HepG2 (cell line): ENCODE results near the gene MSL3B.

Source experiments
- ATAC-seq: fragments of 200-7000 bp; cut with Tn5 transposase; 3 replicates; pipeline ENCODE4 v1.9.1; 2020; ENCODE audit warnings: mild to moderate bottlenecking, moderate library complexity
- BruUV-seq: library from RNA; stranded (reverse); fragments of 400-500 nt; replicated peaks from 2 replicates; lab custom pipeline; 2021; lab: Mats Ljungman, UMichigan
- CTCF ChIA-PET: fragments of 300-600 bp; formaldehyde crosslinking; extraction: SDS; loops from one replicate; lab custom pipeline; 2021; ENCODE audit warnings: low total read pairs, inconsistent platforms, low intra/inter-chr PET ratio; lab: Yijun Ruan, JAX
- POLR2A ChIA-PET: fragments of 350-600 bp; sonication (Branson Sonifier 250); formaldehyde crosslinking; loops from one replicate; lab custom pipeline; 2020; ENCODE audit warnings: antibody characterized with exemption, inconsistent platforms; lab: Yijun Ruan, JAX
- DNase-seq: peaks from one replicate; pipeline ENCODE4 v3.0.0-alpha.2; 2015; ENCODE audit warnings: low spot score
- FAIRE-seq: peaks from 3 replicates; lab custom pipeline; 2011; peaks lifted over from hg19 to GRCh38; lab: Jason Lieb, UNC
- H2AFZ ChIP-seq: one replicate; pipeline ENCODE4 v1.6.1; 2011; ENCODE audit warnings: low read length, inconsistent platforms
- H3K27ac ChIP-seq: fragments of 300-600 bp; 3 replicates; pipeline ENCODE4 v1.8.0; 2011; ENCODE audit warnings: mixed run types, mild to moderate bottlenecking, mixed read lengths, low read length, inconsistent platforms; ENCODE audit not compliant: insufficient read depth; ENCODE audit errors: extremely low read length
- H3K27me3 ChIP-seq, 2 experiments: fragments of 200-600 bp in 1 of 2; 2 replicates in 1 of 2; 3 replicates in 1 of 2; pipeline versions ENCODE4 v1.6.0 to v1.8.0; 2011; ENCODE audit warnings: low read length in 2 of 2, mild to moderate bottlenecking in 2 of 2, moderate library complexity in 2 of 2, inconsistent platforms in 1 of 2; ENCODE audit not compliant: insufficient read depth in 2 of 2, control insufficient read depth in 1 of 2
- H3K36me3 ChIP-seq, 2 experiments: fragments of 200-600 bp in 1 of 2; replicated peaks in 1 of 2; 2 replicates in 1 of 2; 3 replicates in 1 of 2; pipeline versions ENCODE4 v1.5.1 to v1.8.0; 2011; ENCODE audit warnings: low read length in 2 of 2, inconsistent platforms in 1 of 2; ENCODE audit not compliant: insufficient read depth in 2 of 2, control insufficient read depth in 1 of 2
- H3K4me1 ChIP-seq: 2 replicates; pipeline ENCODE4 v1.5.1; 2012; ENCODE audit warnings: low read length, inconsistent platforms; ENCODE audit not compliant: insufficient read depth
- H3K4me2 ChIP-seq: 2 replicates; pipeline ENCODE4 v1.6.0; 2011; ENCODE audit warnings: low read depth, low read length, inconsistent platforms
- H3K4me3 ChIP-seq, 3 experiments: fragments of 200-600 bp in 1 of 3; sonication (generic), shearing (Covaris generic) in 1 of 3; replicated peaks in 1 of 3; 2 replicates each; pipeline ENCODE4 v1.5.1; 2011 to 2016; ENCODE audit warnings: low read length in 3 of 3, inconsistent platforms in 2 of 3, low read depth in 2 of 3, mild to moderate bottlenecking in 2 of 3, control low read depth in 1 of 3, mixed read lengths in 1 of 3; ENCODE audit not compliant: insufficient read depth in 1 of 3
- H3K79me2 ChIP-seq: one replicate; pipeline ENCODE4 v1.6.1; 2011; ENCODE audit warnings: low read length, inconsistent platforms; ENCODE audit not compliant: insufficient read depth
- H3K9ac ChIP-seq: 2 replicates; pipeline ENCODE4 v1.6.0; 2011; ENCODE audit warnings: mild to moderate bottlenecking, low read depth, low read length, inconsistent platforms; ENCODE audit not compliant: insufficient read depth
- H3K9me3 ChIP-seq: 2 replicates; pipeline ENCODE4 v1.5.1; 2012; ENCODE audit warnings: mild to moderate bottlenecking, low read length
- H4K20me1 ChIP-seq: 2 replicates; pipeline ENCODE4 v1.6.0; 2011; ENCODE audit warnings: inconsistent platforms, mild to moderate bottlenecking, low read length, moderate library complexity; ENCODE audit not compliant: insufficient read depth
- AKAP8 ChIP-seq: sonication (generic); formaldehyde crosslinking; IDR thresholded peaks from 2 replicates; pipeline ENCODE4 v1.5.1; 2020; ENCODE audit warnings: mild to moderate bottlenecking, missing genetic modification reagents
- GPN1 ChIP-seq: sonication (generic); formaldehyde crosslinking; IDR thresholded peaks from 2 replicates; pipeline ENCODE4 v1.5.1; 2020; ENCODE audit warnings: missing genetic modification reagents, borderline replicate concordance
- HNRNPLL ChIP-seq: fragments of 200-400 bp; formaldehyde crosslinking; IDR thresholded peaks from 2 replicates; pipeline ENCODE4 v1.6.1; 2017; ENCODE audit warnings: mild to moderate bottlenecking, low read depth, low read length; ENCODE audit not compliant: poor library complexity, severe bottlenecking
- NCOA2 ChIP-seq: sonication (generic); formaldehyde crosslinking; IDR thresholded peaks from 2 replicates; pipeline ENCODE4 v1.8.0; 2022; ENCODE audit warnings: inconsistent platforms
- RBFOX2 ChIP-seq: fragments of 200-400 bp; formaldehyde crosslinking; IDR thresholded peaks from 2 replicates; pipeline ENCODE4 v1.6.1; 2017; ENCODE audit warnings: low read depth, mild to moderate bottlenecking, low read length
- SIX1 ChIP-seq: sonication (generic); formaldehyde crosslinking; IDR thresholded peaks from 2 replicates; pipeline ENCODE4 v1.4.0; 2020; ENCODE audit warnings: missing genetic modification reagents, borderline replicate concordance
- TBX2 ChIP-seq: sonication (generic); formaldehyde crosslinking; IDR thresholded peaks from 2 replicates; pipeline ENCODE4 v1.5.0; 2020; ENCODE audit warnings: missing genetic modification reagents, mild to moderate bottlenecking, borderline replicate concordance
- ZNF30 ChIP-seq: sonication (generic); formaldehyde crosslinking; IDR thresholded peaks from 2 replicates; pipeline ENCODE4 v1.5.0; 2020; ENCODE audit warnings: mild to moderate bottlenecking, missing genetic modification reagents
- ZNF703 ChIP-seq: sonication (generic); formaldehyde crosslinking; IDR thresholded peaks from 2 replicates; pipeline ENCODE4 v1.5.1; 2020; ENCODE audit warnings: missing genetic modification reagents, mild to moderate bottlenecking, moderate library complexity, borderline replicate concordance
- WGBS: methylation state at CpG from one replicate; pipeline ENCODE4 v1.1.6; 2017; ENCODE audit warnings: low lambda C conversion rate; 5-methylcytosine and 5-hydroxymethylcytosine counted together
- in situ Hi-C: cut with HindIII; loops from 2 replicates; pipeline ENCODE4 v1.10.0; 2017; ENCODE audit warnings: low pct_unique_long_range_greater_than_20kb; ENCODE audit not compliant: extremely low pct_ligation_motif_present
- intact Hi-C: fragments of 100-400 bp; cut with micrococcal nuclease; formaldehyde crosslinking; loops from one replicate; pipeline ENCODE4 v1.10.0; 2022; ENCODE audit not compliant: unreplicated experiment
- TF ChIP-seq, protein P1 (sequence below): sonication (generic); formaldehyde crosslinking; IDR thresholded peaks from 2 replicates; pipeline ENCODE4 v1.9.0; 2021; ENCODE audit warnings: missing genetic modification reagents, borderline replicate concordance

The MSL3B gene

DNA sequence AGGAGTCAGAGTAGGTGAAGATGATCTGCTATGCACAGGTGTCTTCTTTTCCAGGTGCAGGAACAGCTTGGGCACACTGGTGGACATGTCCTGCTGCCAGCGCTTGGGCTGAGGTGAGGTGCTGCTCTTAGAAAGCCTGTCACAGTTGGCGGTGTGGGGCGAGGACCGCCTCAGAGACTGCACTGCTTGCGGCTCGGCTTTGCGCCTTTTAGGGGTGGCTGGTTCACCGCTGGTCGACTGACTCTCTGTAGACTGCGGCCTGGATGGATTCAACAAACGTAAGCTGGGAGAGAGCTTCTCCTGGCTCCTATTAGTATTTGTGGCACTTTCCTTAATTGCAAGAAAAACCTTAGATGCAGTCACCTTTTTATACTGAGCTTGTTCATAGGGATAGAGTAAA lies 1.7 kb downstream of the MSL3B start:
- ChIA-PET CTCF (no interaction called here), POLR2A (no interaction called here)
- no peak for FAIRE-seq
- no peaks in the 10 kb centered on the region for H3K9me3 ChIP-seq
- H3K27me3 ChIP-seq: 0 out of 5 replicates have a peak, but pooled peaks cover 0 to 5% of the 10 kb centered on the region in 2 experiments
- intact Hi-C loops: no loop called here
- TF ChIP-seq ZNF30 (CRISPR knock-in tag): no peak
- no peak for TF ChIP-seq RBFOX2
- TF ChIP-seq TBX2 (CRISPR knock-in tag): no peak
- no peak for TF ChIP-seq ZNF703
- TF ChIP-seq GPN1 (CRISPR knock-in tag): no peak
- no peak for TF ChIP-seq AKAP8 (CRISPR knock-in tag)
- TF ChIP-seq, protein P1, sequence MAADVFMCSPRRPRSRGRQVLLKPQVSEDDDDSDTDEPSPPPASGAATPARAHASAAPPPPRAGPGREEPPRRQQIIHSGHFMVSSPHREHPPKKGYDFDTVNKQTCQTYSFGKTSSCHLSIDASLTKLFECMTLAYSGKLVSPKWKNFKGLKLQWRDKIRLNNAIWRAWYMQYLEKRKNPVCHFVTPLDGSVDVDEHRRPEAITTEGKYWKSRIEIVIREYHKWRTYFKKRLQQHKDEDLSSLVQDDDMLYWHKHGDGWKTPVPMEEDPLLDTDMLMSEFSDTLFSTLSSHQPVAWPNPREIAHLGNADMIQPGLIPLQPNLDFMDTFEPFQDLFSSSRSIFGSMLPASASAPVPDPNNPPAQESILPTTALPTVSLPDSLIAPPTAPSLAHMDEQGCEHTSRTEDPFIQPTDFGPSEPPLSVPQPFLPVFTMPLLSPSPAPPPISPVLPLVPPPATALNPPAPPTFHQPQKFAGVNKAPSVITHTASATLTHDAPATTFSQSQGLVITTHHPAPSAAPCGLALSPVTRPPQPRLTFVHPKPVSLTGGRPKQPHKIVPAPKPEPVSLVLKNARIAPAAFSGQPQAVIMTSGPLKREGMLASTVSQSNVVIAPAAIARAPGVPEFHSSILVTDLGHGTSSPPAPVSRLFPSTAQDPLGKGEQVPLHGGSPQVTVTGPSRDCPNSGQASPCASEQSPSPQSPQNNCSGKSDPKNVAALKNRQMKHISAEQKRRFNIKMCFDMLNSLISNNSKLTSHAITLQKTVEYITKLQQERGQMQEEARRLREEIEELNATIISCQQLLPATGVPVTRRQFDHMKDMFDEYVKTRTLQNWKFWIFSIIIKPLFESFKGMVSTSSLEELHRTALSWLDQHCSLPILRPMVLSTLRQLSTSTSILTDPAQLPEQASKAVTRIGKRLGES: no peak
- TF ChIP-seq SIX1 (CRISPR knock-in tag): no peak
- TF ChIP-seq NCOA2 (CRISPR knock-in tag): no peak
- no peak for TF ChIP-seq HNRNPLL
- H2AFZ ChIP-seq: no peak overlapping the region
- H3K4me1 ChIP-seq: no peaks in the 10 kb centered on the region
- in situ Hi-C loops: no loop called here
- no peak for ATAC-seq
- no peak overlapping the region for H3K9ac ChIP-seq
- no peaks in the 10 kb centered on the region for H3K79me2 ChIP-seq
- 88% methylated on average over 10 of the region's 11 CpGs for WGBS
- no peak overlapping the region for H3K4me3 ChIP-seq
- BruUV-seq: no TSS peak
- H3K4me2 ChIP-seq: no peak overlapping the region
- DNase-seq: no peak
- no peak overlapping the region for H3K27ac ChIP-seq
- no peaks in the 10 kb centered on the region for H4K20me1 ChIP-seq
- no peaks in the 10 kb centered on the region for H3K36me3 ChIP-seq
